HCT116 (cell line): ENCODE data around the gene MAML2. TPM values are rescaled to one million over a fixed set of nuclear protein-coding genes. Genes with fewer than 3 reads are reported as not detected.

ENCODE experiments used
- ATAC-seq: fragments of 200-7000 bp; cut with Tn5 transposase; 2 replicates; pipeline ENCODE4 v1.9.1; 2020; ENCODE audit warnings: mild to moderate bottlenecking, moderate library complexity
- BruUV-seq: library from RNA; stranded (reverse); fragments of 400-500 nt; replicated peaks from 2 replicates; lab custom pipeline; 2021; lab: Mats Ljungman, UMichigan
- CTCF ChIA-PET: fragments of 300-600 bp; sonication (Branson Sonifier 250); formaldehyde crosslinking; loops from one replicate; lab custom pipeline; 2021; ENCODE audit warnings: antibody characterized with exemption; lab: Charles Lee
- POLR2A ChIA-PET: fragments of 300-600, 350-600 bp; sonication (Branson Sonifier 250); formaldehyde crosslinking; loops from one replicate; lab custom pipeline; 2021; ENCODE audit warnings: antibody characterized with exemption; lab: Charles Lee
- RAD21 ChIA-PET, 2 experiments: fragments of 300-600 bp; sonication (Branson Sonifier 250); formaldehyde crosslinking; loops; one replicate each; lab custom pipeline; 2023; ENCODE audit warnings: low total read pairs in 2 of 2; ENCODE audit not compliant: uncharacterized antibody in 2 of 2, unreplicated experiment in 2 of 2, low non-redundant PET in 1 of 2; lab: Charles Lee
- DNase-seq: peaks from one replicate; pipeline ENCODE4 v3.0.0-alpha.2; 2010; ENCODE audit warnings: low read depth, low spot score
- H2AFZ ChIP-seq: fragments of 200-600 bp; shearing (Covaris generic), sonication (generic); 2 replicates; pipeline ENCODE4 v1.6.1; 2017; ENCODE audit warnings: low read depth, mixed run types, mixed read lengths, antibody characterized with exemption, low read length; ENCODE audit not compliant: poor library complexity, severe bottlenecking
- H3K27ac ChIP-seq: 2 replicates; pipeline ENCODE4 v1.5.1; 2012; ENCODE audit warnings: low read depth, low read length
- H3K27me3 ChIP-seq: fragments of 200-600 bp; sonication (generic); 2 replicates; pipeline ENCODE4 v1.6.1; 2016; ENCODE audit warnings: mixed run types, low read length, mixed read lengths; ENCODE audit not compliant: insufficient read depth
- H3K36me3 ChIP-seq, 2 experiments: fragments of 200-500 bp in 1 of 2; fragments of 200-600 bp in 1 of 2; sonication (Bioruptor generic) in 1 of 2; sonication (generic) in 1 of 2; 2 replicates each; pipeline versions ENCODE4 v1.5.1 to v1.6.1; 2014 to 2016; ENCODE audit warnings: low read length in 2 of 2, inconsistent platforms in 1 of 2, mixed read lengths in 1 of 2, mixed run types in 1 of 2; ENCODE audit not compliant: insufficient read depth in 2 of 2, control insufficient read depth in 1 of 2
- H3K4me1 ChIP-seq, 2 experiments: fragments of 200-600 bp in 1 of 2; sonication (generic) in 1 of 2; 2 replicates each; pipeline versions ENCODE4 v1.5.1 to v1.6.1; 2012 to 2017; ENCODE audit warnings: low read length in 2 of 2, inconsistent platforms in 1 of 2, mild to moderate bottlenecking in 1 of 2, mixed read lengths in 1 of 2, mixed run types in 1 of 2, moderate library complexity in 1 of 2; ENCODE audit not compliant: insufficient read depth in 2 of 2, control insufficient read depth in 1 of 2
- H3K4me2 ChIP-seq: fragments of 200-600 bp; sonication (generic); 2 replicates; pipeline ENCODE4 v1.6.1; 2017; ENCODE audit warnings: mixed run types, low read length, mixed read lengths
- H3K4me3 ChIP-seq, 2 experiments: fragments of 200-600 bp in 1 of 2; sonication (generic) in 1 of 2; replicated peaks in 1 of 2; 2 replicates each; pipeline ENCODE4 v1.5.1; 2011 to 2016; ENCODE audit warnings: low read length in 2 of 2, control low read depth in 1 of 2, low read depth in 1 of 2, mild to moderate bottlenecking in 1 of 2, mixed read lengths in 1 of 2, mixed run types in 1 of 2
- H3K79me2 ChIP-seq: fragments of 200-600 bp; sonication (generic); 2 replicates; pipeline ENCODE4 v1.6.1; 2017; ENCODE audit warnings: mild to moderate bottlenecking, mixed run types, low read length, moderate library complexity, mixed read lengths; ENCODE audit not compliant: insufficient read depth
- H3K9ac ChIP-seq: fragments of 200-600 bp; sonication (generic); 2 replicates; pipeline ENCODE4 v1.6.1; 2016; ENCODE audit warnings: low read length, mixed read lengths
- H3K9me2 ChIP-seq: fragments of 200-600 bp; sonication (generic), shearing (Covaris generic); 2 replicates; pipeline ENCODE4 v1.6.1; 2017; ENCODE audit warnings: mixed run types, mild to moderate bottlenecking, moderate library complexity; ENCODE audit not compliant: insufficient read depth
- H3K9me3 ChIP-seq, 2 experiments: fragments of 200-500 bp in 1 of 2; fragments of 200-600 bp in 1 of 2; sonication (Bioruptor generic) in 1 of 2; sonication (generic) in 1 of 2; 2 replicates each; pipeline ENCODE4 v1.6.1; 2014 to 2017; ENCODE audit warnings: low read length in 2 of 2, mixed read lengths in 2 of 2, inconsistent platforms in 1 of 2, low read depth in 1 of 2, mild to moderate bottlenecking in 1 of 2, mixed run types in 1 of 2, moderate library complexity in 1 of 2; ENCODE audit not compliant: control insufficient read depth in 1 of 2, insufficient read depth in 1 of 2
- H4K20me1 ChIP-seq: fragments of 200-600 bp; sonication (generic), shearing (Covaris generic); 2 replicates; pipeline ENCODE4 v1.6.1; 2017; ENCODE audit warnings: mixed run types, mild to moderate bottlenecking, moderate library complexity; ENCODE audit not compliant: insufficient read depth
- CBX3 ChIP-seq: IDR thresholded peaks from 2 replicates; pipeline ENCODE4 v1.6.1; 2012; ENCODE audit warnings: low read depth
- CEBPB ChIP-seq: IDR thresholded peaks from 2 replicates; pipeline ENCODE4 v1.6.1; 2012; ENCODE audit warnings: low read depth
- EGR1 ChIP-seq: IDR thresholded peaks from 2 replicates; pipeline ENCODE4 v1.6.1; 2012; ENCODE audit warnings: low read depth
- EZH2 ChIP-seq: fragments of 200-600 bp; sonication (generic); IDR thresholded peaks from 2 replicates; pipeline ENCODE4 v1.6.1; 2017; ENCODE audit warnings: antibody characterized with exemption, mixed run types
- FOSL1 ChIP-seq: IDR thresholded peaks from 2 replicates; pipeline ENCODE4 v1.6.1; 2012; ENCODE audit warnings: low read depth
- JUND ChIP-seq: IDR thresholded peaks from 2 replicates; pipeline ENCODE4 v1.6.1; 2012
- RAD21 ChIP-seq: IDR thresholded peaks from 2 replicates; pipeline ENCODE4 v1.6.1; 2012; ENCODE audit warnings: low read depth, mild to moderate bottlenecking
- SIN3A ChIP-seq: IDR thresholded peaks from 2 replicates; pipeline ENCODE4 v1.6.1; 2012; ENCODE audit warnings: low read depth
- SRF ChIP-seq: IDR thresholded peaks from 2 replicates; pipeline ENCODE4 v1.6.1; 2012; ENCODE audit warnings: low read depth
- YY1 ChIP-seq: IDR thresholded peaks from 2 replicates; pipeline ENCODE4 v1.6.1; 2011; ENCODE audit warnings: low read length, low read depth, moderate library complexity, mild to moderate bottlenecking; ENCODE audit not compliant: insufficient replicate concordance; ENCODE audit errors: extremely low read depth
- ZFX ChIP-seq: fragments of 450-650 bp; IDR thresholded peaks from 2 replicates; pipeline ENCODE4 v1.6.1; 2017
- ZNF274 ChIP-seq: fragments of 200-500 bp; sonication (Bioruptor generic); IDR thresholded peaks from 2 replicates; pipeline ENCODE4 v1.6.1; 2014; ENCODE audit warnings: mild to moderate bottlenecking, low read depth, low read length, inconsistent platforms
- intact Hi-C: fragments of 100-400 bp; cut with micrococcal nuclease; formaldehyde crosslinking; loops from 2 replicates; pipeline ENCODE4 v1.10.0; 2022
- total RNA-seq: library from RNA; stranded (reverse); gene quantifications from one replicate; pipeline ENCODE4 v1.2.1, GENCODE V29; 2021; ENCODE audit not compliant: unreplicated experiment
- TF ChIP-seq, protein P1 (sequence below), 3 experiments: fragments of 200-600 bp in 1 of 3; sonication (generic) in 1 of 3; IDR thresholded peaks in 2 of 3; conservative IDR thresholded peaks in 1 of 3; 2 replicates each; pipeline ENCODE4 v1.5.1; 2012 to 2017; ENCODE audit warnings: low read depth in 2 of 3, low read length in 2 of 3, antibody characterized with exemption in 1 of 3, borderline replicate concordance in 1 of 3, control low read depth in 1 of 3, mild to moderate bottlenecking in 1 of 3, mixed read lengths in 1 of 3, mixed run types in 1 of 3, moderate library complexity in 1 of 3; ENCODE audit not compliant: insufficient read depth in 1 of 3
- TF ChIP-seq, protein P2 (sequence below): IDR thresholded peaks from 2 replicates; pipeline ENCODE4 v1.6.1; 2012
- TF ChIP-seq, protein P3 (sequence below): IDR thresholded peaks from 2 replicates; pipeline ENCODE4 v1.6.1; 2012

MAML2 gene
- total RNA-seq, 1 experiment from 2014 or later = 2.6 TPM

DNA sequence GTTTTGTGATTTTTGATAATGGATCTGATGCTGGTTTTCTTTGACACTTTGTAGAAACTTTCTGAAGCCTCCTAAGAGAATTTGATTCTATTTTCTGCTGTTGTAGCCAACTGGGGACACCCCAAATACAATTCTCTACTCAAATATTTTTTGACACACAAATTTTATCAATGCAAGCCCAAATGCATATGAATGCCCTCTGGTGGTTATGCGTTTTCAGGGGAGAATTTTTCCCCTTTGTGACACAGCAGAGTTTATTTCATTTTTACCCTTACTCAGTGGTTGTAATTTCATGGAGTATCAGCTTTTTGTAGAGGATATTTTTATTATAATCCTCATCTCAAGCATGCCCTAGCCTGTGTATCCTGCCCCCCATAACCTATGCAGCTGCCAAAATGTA, 374.4 kb downstream of the MAML2 start:
- TF ChIP-seq, protein P1, sequence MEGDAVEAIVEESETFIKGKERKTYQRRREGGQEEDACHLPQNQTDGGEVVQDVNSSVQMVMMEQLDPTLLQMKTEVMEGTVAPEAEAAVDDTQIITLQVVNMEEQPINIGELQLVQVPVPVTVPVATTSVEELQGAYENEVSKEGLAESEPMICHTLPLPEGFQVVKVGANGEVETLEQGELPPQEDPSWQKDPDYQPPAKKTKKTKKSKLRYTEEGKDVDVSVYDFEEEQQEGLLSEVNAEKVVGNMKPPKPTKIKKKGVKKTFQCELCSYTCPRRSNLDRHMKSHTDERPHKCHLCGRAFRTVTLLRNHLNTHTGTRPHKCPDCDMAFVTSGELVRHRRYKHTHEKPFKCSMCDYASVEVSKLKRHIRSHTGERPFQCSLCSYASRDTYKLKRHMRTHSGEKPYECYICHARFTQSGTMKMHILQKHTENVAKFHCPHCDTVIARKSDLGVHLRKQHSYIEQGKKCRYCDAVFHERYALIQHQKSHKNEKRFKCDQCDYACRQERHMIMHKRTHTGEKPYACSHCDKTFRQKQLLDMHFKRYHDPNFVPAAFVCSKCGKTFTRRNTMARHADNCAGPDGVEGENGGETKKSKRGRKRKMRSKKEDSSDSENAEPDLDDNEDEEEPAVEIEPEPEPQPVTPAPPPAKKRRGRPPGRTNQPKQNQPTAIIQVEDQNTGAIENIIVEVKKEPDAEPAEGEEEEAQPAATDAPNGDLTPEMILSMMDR (IDR thresholded peaks at IDR 0.05 in 2 of 3, conservative IDR thresholded peaks at IDR 0.05 in 1 of 3; ENCODE audit: borderline replicate concordance in 1 of 3, insufficient read depth in 1 of 3, low read depth in 2 of 3, low read length in 2 of 3) = peak in 2 of 3 experiments; percentile 40 to 45; a peak in 4 of 6 replicates
- peak; percentile 44 for TF ChIP-seq RAD21
- TF ChIP-seq, protein P2, sequence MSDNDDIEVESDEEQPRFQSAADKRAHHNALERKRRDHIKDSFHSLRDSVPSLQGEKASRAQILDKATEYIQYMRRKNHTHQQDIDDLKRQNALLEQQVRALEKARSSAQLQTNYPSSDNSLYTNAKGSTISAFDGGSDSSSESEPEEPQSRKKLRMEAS = no peak
- TF ChIP-seq EZH2 = no peak
- TF ChIP-seq, all 23 proteins: peak for 2
- Histone ChIP-seq H3K9me3 (no peaks in the 10 kb centered on the region), H4K20me1 (no peaks in the 10 kb centered on the region), H3K9me2 (no peaks in the 10 kb centered on the region), H3K27ac (no peak overlapping the region), H3K4me1 (no peaks in the 10 kb centered on the region), H2AFZ (no peak overlapping the region), H3K27me3 (no peaks in the 10 kb centered on the region), H3K36me3 (no peaks in the 10 kb centered on the region), H3K4me2 (no peak overlapping the region), H3K4me3 (no peak overlapping the region), H3K9ac (no peak overlapping the region), H3K79me2 (no peaks in the 10 kb centered on the region)
- BruUV-seq = no TSS peak
- ATAC-seq = no peak
- DNase-seq = no peak
- ChIA-PET RAD21 (no interaction called here), POLR2A (no interaction called here), CTCF (interaction anchor here (2.9 kb wide), 1 partner anchor 133 kb away, joined by 10 read pairs; no protein-coding TSS in a partner anchor)
- intact Hi-C loops = loop anchor here (1.0 kb wide), 1 partner anchor 119 kb away; no protein-coding TSS in a partner anchor

DNA sequence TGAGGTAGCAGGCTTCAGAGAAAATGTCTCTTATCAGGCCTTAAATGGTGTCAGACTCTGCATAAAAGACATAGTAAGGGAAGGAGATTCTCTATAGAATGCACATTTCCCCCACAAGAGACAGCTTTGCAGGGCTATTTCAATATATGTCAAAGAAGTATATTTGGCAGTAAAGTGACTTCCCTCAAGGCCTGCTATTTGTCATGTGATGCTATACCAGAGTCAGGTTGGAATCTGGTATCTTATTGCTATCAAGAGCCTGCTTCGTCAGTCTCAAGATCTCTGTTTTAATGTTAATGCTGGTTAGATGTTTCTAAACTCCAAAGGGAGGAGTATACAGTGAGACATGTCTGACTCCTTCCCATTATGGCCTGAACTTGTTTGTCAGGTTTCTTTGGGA, 378.7 kb downstream of the MAML2 start:
- no TSS peak for BruUV-seq
- Histone ChIP-seq H3K9me3 (no peaks in the 10 kb centered on the region), H3K9ac (no peak overlapping the region), H3K4me2 (no peak overlapping the region), H4K20me1 (no peaks in the 10 kb centered on the region), H3K4me3 (no peak overlapping the region), H3K79me2 (no peaks in the 10 kb centered on the region), H3K9me2 (no peaks in the 10 kb centered on the region), H2AFZ (no peak overlapping the region), H3K4me1 (no peaks in the 10 kb centered on the region), H3K27ac (no peak overlapping the region), H3K36me3 (no peaks in the 10 kb centered on the region), H3K27me3 (no peaks in the 10 kb centered on the region; the same call in 1 of the 2 replicates)
- no peak for TF ChIP-seq ZFX
- TF ChIP-seq SRF = no peak
- TF ChIP-seq JUND = no peak
- TF ChIP-seq EGR1 = no peak
- no peak for TF ChIP-seq SIN3A
- TF ChIP-seq ZNF274 = no peak
- no peak for TF ChIP-seq FOSL1
- TF ChIP-seq YY1 = no peak
- no peak for TF ChIP-seq CEBPB
- TF ChIP-seq, protein P3, sequence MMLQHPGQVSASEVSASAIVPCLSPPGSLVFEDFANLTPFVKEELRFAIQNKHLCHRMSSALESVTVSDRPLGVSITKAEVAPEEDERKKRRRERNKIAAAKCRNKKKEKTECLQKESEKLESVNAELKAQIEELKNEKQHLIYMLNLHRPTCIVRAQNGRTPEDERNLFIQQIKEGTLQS = no peak
- no peak for TF ChIP-seq CBX3
- ChIA-PET RAD21 (no interaction called here), POLR2A (no interaction called here), CTCF (no interaction called here)
- DNase-seq (no peak), ATAC-seq (no peak)
- intact Hi-C loops = no loop called here
